GM12875 (cell line): Measurements from ENCODE around the gene KCTD14.
"Not testable (repeated sequence)": the region's sequence is repeated elsewhere in the genome, so short reads cannot be mapped to it uniquely, and the experiment has no call there.

ENCODE experiments used
- H3K4me3 ChIP-seq: one replicate; pipeline ENCODE4 v1.5.1; 2011; ENCODE audit warnings: low read depth, low read length, control low read depth
- TF ChIP-seq, protein P1 (sequence below): IDR thresholded peaks from 2 replicates; pipeline ENCODE4 v1.5.1; 2011; ENCODE audit warnings: low read depth, mild to moderate bottlenecking, control low read depth, inconsistent platforms, low read length, moderate library complexity, borderline replicate concordance; ENCODE audit not compliant: insufficient read depth

KCTD14 gene

GRCh38 chr11:78021611-78022010, 1.5 kb downstream of the KCTD14 start:
- TF ChIP-seq, protein P1, sequence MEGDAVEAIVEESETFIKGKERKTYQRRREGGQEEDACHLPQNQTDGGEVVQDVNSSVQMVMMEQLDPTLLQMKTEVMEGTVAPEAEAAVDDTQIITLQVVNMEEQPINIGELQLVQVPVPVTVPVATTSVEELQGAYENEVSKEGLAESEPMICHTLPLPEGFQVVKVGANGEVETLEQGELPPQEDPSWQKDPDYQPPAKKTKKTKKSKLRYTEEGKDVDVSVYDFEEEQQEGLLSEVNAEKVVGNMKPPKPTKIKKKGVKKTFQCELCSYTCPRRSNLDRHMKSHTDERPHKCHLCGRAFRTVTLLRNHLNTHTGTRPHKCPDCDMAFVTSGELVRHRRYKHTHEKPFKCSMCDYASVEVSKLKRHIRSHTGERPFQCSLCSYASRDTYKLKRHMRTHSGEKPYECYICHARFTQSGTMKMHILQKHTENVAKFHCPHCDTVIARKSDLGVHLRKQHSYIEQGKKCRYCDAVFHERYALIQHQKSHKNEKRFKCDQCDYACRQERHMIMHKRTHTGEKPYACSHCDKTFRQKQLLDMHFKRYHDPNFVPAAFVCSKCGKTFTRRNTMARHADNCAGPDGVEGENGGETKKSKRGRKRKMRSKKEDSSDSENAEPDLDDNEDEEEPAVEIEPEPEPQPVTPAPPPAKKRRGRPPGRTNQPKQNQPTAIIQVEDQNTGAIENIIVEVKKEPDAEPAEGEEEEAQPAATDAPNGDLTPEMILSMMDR, result no peak

DNA sequence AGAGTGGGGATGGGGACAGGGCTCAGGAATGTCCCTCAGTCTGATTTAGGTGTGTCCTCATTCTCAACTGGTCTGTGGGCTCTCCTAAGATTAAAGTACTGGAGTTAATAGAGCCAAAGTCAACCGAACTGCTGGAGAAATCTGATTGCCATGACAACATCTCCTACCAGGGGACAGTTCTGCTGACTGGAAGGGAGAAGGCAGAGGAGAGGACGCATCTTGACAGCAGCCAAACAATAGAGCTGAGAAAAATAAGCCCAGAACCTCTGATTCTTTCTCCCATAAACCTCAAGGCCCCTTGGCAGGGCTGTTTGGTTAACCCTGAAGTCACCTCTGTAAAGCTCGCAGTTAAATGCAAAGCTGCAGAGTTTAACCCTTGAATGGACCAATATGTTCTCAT, 2.8 kb downstream of the KCTD14 start:
- H3K4me3 ChIP-seq, result no peak overlapping the region

More at GRCh38 chr11:78021611-78022010, 1.5 kb downstream of the KCTD14 start:
- H3K4me3 ChIP-seq, result no peak overlapping the region

GRCh38 chr11:78019808-78020207, 3.3 kb downstream of the KCTD14 start:
- no peak overlapping the region for H3K4me3 ChIP-seq
- TF ChIP-seq, protein P1, result no peak

More for the DNA sequence above, 2.8 kb downstream of the KCTD14 start:
- TF ChIP-seq, protein P1, result no peak

- H3K4me3 ChIP-seq, result no peak overlapping the region
- TF ChIP-seq, protein P1, result no peak
These were observed 7.2 kb downstream of the KCTD14 start for GRCh38 chr11:78015878-78016277.

GRCh38 chr11:78014937-78015520, 8.0 kb downstream of the KCTD14 start:
- not testable (repeated sequence) for H3K4me3 ChIP-seq

DNA sequence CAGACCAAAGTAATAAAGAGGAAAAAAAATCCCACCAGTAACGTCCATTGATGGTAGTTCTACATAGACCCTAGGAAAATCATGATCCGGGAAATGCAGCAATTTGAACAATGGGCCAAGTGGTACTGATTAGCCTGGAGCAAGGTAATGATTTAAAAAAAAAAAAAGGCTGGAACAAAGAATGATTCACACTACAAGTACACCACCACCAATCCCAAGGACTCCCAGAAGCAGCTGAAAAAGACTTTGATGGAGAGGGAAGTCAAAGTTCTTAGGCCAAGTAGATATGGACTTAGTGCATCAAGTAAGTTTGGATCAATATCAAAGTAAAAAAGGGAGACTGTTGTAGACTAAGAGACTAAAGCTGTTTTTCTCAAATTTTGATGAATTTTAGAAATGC, 11.8 kb downstream of the KCTD14 start:
- no peak overlapping the region for H3K4me3 ChIP-seq
- TF ChIP-seq, protein P1, result no peak

DNA sequence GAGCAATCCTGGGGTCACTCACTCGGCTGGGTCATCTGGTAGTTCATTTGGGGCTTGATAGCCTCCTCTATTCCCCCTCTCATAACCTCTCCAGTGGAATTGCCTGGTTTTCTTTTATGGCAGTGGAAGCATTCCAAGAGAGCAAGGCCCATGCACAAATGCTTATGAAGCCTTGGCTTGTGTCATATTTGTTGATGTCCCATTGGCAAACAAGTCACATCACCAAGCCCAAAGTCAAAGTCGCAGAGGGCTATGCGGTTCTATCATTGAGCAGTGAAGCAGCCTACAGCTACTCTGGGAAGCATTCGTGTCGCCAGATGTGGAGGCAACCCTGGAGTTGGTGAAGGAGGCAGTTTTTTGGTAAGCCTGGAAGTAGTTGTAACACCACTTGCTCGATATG, 12.3 kb downstream of the KCTD14 start:
- H3K4me3 ChIP-seq, result no peak overlapping the region
- TF ChIP-seq, protein P1, result no peak

DNA sequence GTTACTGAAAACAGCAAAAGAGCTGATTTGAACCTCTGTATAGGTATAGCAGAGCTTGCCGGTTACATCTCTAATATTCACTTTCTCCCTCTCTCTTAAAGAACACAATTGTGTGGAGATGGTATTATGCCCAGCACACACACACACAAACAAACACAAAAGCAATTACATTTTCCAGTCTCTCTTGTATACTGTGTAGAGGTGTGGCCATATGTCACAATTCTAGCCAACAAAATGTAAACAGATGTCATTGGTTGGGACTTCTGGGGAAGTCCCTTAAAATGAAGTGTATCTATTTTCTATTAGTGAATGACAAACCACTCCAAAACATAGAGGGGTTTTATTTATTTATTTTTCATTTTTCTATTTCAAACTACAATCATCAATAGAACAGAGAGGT, 12.8 kb downstream of the KCTD14 start:
- TF ChIP-seq, protein P1, result no peak
- H3K4me3 ChIP-seq, result no peak overlapping the region
